NT2/D1 (cell line): Measurements from ENCODE around the gene MBD2.

Source experiments
- DNase-seq: peaks from one replicate; pipeline ENCODE4 v3.0.0-alpha.2; 2011; ENCODE audit warnings: low read depth, low spot score
- H3K27me3 ChIP-seq: 2 replicates; pipeline ENCODE4 v1.6.0; 2011; ENCODE audit warnings: mild to moderate bottlenecking; ENCODE audit not compliant: insufficient read length, insufficient read depth
- H3K36me3 ChIP-seq: 2 replicates; pipeline ENCODE4 v1.6.1; 2011; ENCODE audit warnings: mild to moderate bottlenecking, low read length, mixed read lengths; ENCODE audit not compliant: insufficient read depth, insufficient read length
- H3K4me1 ChIP-seq: 2 replicates; pipeline ENCODE4 v1.5.1; 2011; ENCODE audit not compliant: insufficient read depth, insufficient read length
- H3K4me3 ChIP-seq: 2 replicates; pipeline ENCODE4 v1.5.1; 2011; ENCODE audit warnings: low read depth; ENCODE audit not compliant: insufficient read length
- H3K9ac ChIP-seq: 2 replicates; pipeline ENCODE4 v1.6.0; 2011; ENCODE audit warnings: low read depth; ENCODE audit not compliant: insufficient read length
- H3K9me3 ChIP-seq: 2 replicates; pipeline ENCODE4 v1.5.1; 2011; ENCODE audit warnings: mild to moderate bottlenecking, low read length; ENCODE audit not compliant: insufficient read depth
- SUZ12 ChIP-seq: IDR thresholded peaks from 2 replicates; pipeline ENCODE4 v1.6.1; 2011; ENCODE audit not compliant: insufficient read length, insufficient read depth; ENCODE audit errors: extremely low read depth
- YY1 ChIP-seq: IDR thresholded peaks from 2 replicates; pipeline ENCODE4 v1.6.1; 2011; ENCODE audit not compliant: insufficient read length, insufficient read depth
- ZNF274 ChIP-seq: IDR thresholded peaks from 2 replicates; pipeline ENCODE4 v1.6.1; 2011; ENCODE audit warnings: mild to moderate bottlenecking, low read depth, low read length

MBD2 gene

GRCh38 chr18:54204883-54205282 is 19.6 kb downstream of the MBD2 start:
- Histone ChIP-seq H3K9me3 (no peaks in the 10 kb centered on the region), H3K4me3 (no peak overlapping the region), H3K4me1 (no peaks in the 10 kb centered on the region), H3K9ac (no peak overlapping the region), H3K36me3 (peaks cover 27% of the 10 kb centered on the region), H3K27me3 (no peaks in the 10 kb centered on the region)
- no peak for TF ChIP-seq YY1
- DNase-seq = no peak

DNA sequence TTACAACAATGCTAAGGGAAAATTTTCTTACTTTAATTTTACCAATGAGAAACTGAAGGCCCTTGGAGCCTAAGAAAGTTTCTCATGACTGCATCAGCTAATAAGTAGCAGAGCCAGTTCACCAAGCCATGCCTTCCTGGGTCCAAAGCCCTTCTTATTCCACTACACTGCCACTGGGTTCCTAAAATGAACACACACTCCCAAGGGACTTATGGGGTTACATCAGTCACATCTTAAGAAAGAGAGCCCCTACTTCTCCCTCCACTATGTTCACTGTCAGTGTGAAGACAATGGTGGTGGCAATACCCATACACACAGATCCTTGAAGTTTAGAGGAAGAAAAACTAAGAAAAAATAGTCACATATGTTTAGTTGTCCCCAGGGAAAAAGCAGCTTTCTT is 20.6 kb downstream of the MBD2 start:
- H3K4me1 ChIP-seq = no peaks in the 10 kb centered on the region
- no peak for TF ChIP-seq ZNF274
- no peak overlapping the region for H3K4me3 ChIP-seq
- peaks cover 27% of the 10 kb centered on the region for H3K36me3 ChIP-seq
- no peaks in the 10 kb centered on the region for H3K9me3 ChIP-seq
- H3K27me3 ChIP-seq = no peaks in the 10 kb centered on the region
- no peak overlapping the region for H3K9ac ChIP-seq
- no peak for DNase-seq

DNA sequence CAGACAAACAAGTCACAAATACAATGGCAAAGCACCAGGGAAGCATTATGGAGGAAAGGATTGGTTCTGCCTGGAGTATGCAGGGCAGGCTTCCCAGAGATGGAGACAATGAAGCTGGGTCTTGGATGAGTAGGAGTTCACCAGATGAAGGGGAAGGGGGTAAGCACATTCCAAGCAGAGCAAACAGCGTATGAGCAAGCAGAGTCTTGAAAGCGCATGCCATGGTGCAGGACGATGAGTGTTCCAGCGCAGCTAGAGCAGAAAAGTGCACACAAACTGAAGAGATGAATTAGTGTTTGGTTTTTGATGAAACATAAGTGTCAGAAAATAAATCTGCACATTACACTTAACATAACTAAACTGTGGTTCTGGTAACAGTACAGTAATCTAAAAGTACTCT is 21.6 kb downstream of the MBD2 start:
- no peak overlapping the region for H3K9ac ChIP-seq
- H3K27me3 ChIP-seq = no peaks in the 10 kb centered on the region
- no peak for DNase-seq
- H3K36me3 ChIP-seq = peaks cover 27% of the 10 kb centered on the region
- no peaks in the 10 kb centered on the region for H3K4me1 ChIP-seq
- no peaks in the 10 kb centered on the region for H3K9me3 ChIP-seq
- no peak for TF ChIP-seq YY1
- H3K4me3 ChIP-seq = no peak overlapping the region

DNA sequence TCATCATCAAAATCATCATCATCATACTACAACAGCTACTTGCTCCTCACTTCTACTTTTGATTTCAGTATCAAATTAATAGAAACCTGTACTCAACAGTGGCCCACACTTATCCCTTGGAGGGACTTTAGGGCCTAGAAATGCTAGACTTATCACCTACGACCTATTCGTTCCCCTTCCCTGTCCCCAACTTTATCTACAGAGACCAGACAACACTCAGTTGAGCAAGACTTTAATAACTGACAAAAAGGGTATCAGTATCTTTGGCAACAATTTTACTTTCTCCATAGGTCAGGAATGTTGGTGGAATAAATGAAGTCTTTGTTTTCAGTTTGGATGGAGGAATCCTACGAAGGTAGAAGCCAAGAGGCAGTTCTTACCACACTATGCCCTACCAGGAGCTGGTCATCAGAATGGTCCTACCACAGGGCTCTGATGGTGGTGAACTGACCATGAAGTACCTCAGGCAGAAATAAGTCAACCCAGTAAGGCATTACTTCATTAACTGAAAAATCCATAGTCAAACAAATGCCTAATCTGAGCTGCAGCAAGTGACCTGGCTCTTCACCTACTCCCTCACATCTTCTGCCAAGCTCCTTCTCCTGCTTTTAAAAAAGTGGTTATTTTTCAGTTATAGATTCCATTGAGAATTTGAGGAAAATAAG is 26.6 kb downstream of the MBD2 start:
- Histone ChIP-seq H3K9ac (no peak overlapping the region), H3K36me3 (peaks cover 16% of the 10 kb centered on the region), H3K27me3 (no peaks in the 10 kb centered on the region), H3K4me1 (no peaks in the 10 kb centered on the region), H3K4me3 (no peak overlapping the region), H3K9me3 (no peaks in the 10 kb centered on the region)
- DNase-seq = no peak
- TF ChIP-seq SUZ12 (no peak), ZNF274 (no peak), YY1 (no peak)

DNA sequence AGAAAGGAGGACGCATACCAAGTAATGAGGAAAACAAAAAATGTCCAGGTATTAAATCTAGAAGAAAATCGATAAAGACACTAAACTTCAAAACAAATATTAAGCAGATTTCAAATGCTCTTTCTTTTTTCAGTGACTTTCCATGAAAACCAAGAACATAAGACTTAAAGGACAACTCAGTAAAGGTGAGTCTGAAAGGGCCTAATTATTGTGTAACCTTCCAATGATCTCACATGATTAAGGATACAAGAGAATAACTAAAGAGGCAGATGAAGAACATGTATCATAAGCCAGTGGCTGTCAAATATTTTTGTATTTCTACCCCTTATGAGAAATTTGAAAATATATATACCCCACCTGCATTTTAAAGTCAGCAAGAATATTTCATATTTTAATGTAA is 30.7 kb downstream of the MBD2 start:
- H3K27me3 ChIP-seq = no peaks in the 10 kb centered on the region
- TF ChIP-seq SUZ12 (no peak), YY1 (no peak), ZNF274 (no peak)
- no peaks in the 10 kb centered on the region for H3K36me3 ChIP-seq
- no peak overlapping the region for H3K4me3 ChIP-seq
- H3K9ac ChIP-seq = no peak overlapping the region
- no peaks in the 10 kb centered on the region for H3K9me3 ChIP-seq
- H3K4me1 ChIP-seq = no peaks in the 10 kb centered on the region
- DNase-seq = no peak

DNA sequence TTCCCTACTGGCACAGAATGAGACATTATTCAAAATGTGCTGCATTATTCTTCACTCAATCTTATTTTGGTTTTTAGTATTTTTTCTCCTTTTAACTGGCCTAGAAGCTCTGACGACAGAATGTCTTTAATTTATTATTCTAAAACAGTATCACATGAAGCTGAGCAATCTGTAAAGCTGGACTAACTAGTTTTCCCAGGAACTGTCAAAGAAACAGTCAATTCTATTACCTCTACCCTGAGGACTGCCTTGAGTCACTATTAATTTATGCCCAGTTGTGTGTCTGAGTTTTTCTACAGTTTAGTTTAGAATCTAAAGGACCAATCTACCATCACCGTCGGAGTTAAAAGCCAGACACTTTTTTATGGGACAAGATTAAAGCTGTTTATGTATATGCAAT is 31.6 kb downstream of the MBD2 start:
- no peaks in the 10 kb centered on the region for H3K9me3 ChIP-seq
- DNase-seq = no peak
- H3K4me1 ChIP-seq = no peaks in the 10 kb centered on the region
- no peak overlapping the region for H3K4me3 ChIP-seq
- H3K9ac ChIP-seq = no peak overlapping the region
- H3K27me3 ChIP-seq = no peaks in the 10 kb centered on the region
- no peaks in the 10 kb centered on the region for H3K36me3 ChIP-seq
- TF ChIP-seq ZNF274 (no peak), YY1 (no peak), SUZ12 (no peak)

DNA sequence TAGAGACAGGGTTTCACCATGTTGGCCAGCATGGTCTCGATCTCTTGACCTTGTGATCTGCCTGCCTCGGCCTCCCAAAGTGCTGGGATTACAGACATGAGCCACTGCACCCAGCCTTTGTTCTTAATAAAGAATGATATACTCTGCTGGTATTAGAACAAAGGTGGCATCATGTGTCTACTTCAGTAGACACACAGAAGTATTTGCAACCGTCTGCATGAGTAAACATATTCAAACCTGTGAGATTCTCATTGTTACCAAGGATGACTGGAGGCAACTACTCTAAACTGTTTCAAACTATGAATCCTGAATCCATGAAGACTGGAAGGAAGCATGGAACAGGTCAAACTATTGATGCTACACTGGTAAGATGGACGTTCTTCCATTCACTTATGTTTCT is 32.1 kb downstream of the MBD2 start:
- Histone ChIP-seq H3K36me3 (no peaks in the 10 kb centered on the region), H3K4me3 (no peak overlapping the region), H3K4me1 (no peaks in the 10 kb centered on the region), H3K9ac (no peak overlapping the region), H3K27me3 (no peaks in the 10 kb centered on the region), H3K9me3 (no peaks in the 10 kb centered on the region)
- no peak for TF ChIP-seq SUZ12
- no peak for DNase-seq

DNA sequence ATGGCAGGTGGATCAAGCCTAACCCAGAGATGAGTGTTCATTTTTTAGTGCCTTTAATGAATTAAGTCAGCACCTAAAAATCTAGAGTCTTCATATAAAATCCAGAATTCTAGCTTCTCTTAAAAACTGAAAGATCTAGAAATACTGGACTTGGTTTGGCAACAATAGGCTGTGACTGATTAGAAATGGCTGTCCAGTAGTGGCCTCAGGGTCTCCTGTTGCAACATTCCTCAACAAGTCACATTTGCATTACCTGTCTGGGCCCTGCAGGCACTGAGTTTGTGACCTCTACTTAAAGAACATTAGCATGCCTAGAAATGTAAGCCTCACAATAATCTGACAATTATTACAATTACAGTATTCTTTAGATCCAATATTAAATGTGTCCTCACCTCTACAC is 33.1 kb downstream of the MBD2 start:
- Histone ChIP-seq H3K9me3 (no peaks in the 10 kb centered on the region), H3K27me3 (no peaks in the 10 kb centered on the region), H3K4me1 (no peaks in the 10 kb centered on the region), H3K9ac (no peak overlapping the region), H3K4me3 (no peak overlapping the region), H3K36me3 (no peaks in the 10 kb centered on the region)
- TF ChIP-seq ZNF274 (no peak), YY1 (no peak), SUZ12 (no peak)
- no peak for DNase-seq
